SJSA1 (cell line): ENCODE data around the gene MECP2. TPM values are rescaled to one million over a fixed set of nuclear protein-coding genes. Genes with fewer than 3 reads are reported as not detected.

Source experiments
- DNase-seq, 2 experiments: peaks; one replicate each; pipeline ENCODE4 v3.0.0-alpha.2; 2015 to 2020; ENCODE audit warnings: low spot score in 2 of 2, low read depth in 1 of 2
- H3K27ac ChIP-seq: fragments of 250-450 bp; sonication (Bioruptor Pico); 2 replicates; pipeline ENCODE4 v1.5.1; 2020; ENCODE audit warnings: mild to moderate bottlenecking, moderate library complexity
- H3K27me3 ChIP-seq: fragments of 250-450 bp; sonication (Bioruptor Pico); replicated peaks from 2 replicates; pipeline ENCODE4 v1.5.1; 2020; ENCODE audit warnings: mild to moderate bottlenecking, moderate library complexity
- H3K36me3 ChIP-seq: fragments of 250-450 bp; sonication (Bioruptor Pico); 2 replicates; pipeline ENCODE4 v1.5.1; 2020; ENCODE audit warnings: mild to moderate bottlenecking
- H3K4me1 ChIP-seq: fragments of 250-450 bp; sonication (Bioruptor Pico); replicated peaks from 2 replicates; pipeline ENCODE4 v1.6.1; 2021; ENCODE audit warnings: mild to moderate bottlenecking
- H3K4me3 ChIP-seq: fragments of 250-450 bp; sonication (Bioruptor Pico); 2 replicates; pipeline ENCODE4 v1.5.1; 2020; ENCODE audit warnings: mild to moderate bottlenecking
- H3K9me3 ChIP-seq: fragments of 250-450 bp; sonication (Bioruptor Pico); replicated peaks from 2 replicates; pipeline ENCODE4 v1.5.1; 2020; ENCODE audit warnings: mild to moderate bottlenecking
- total RNA-seq: library from RNA; depleted of rRNA; stranded (reverse); fragments of >200 nt; shearing (Covaris generic); gene quantifications from 2 replicates; pipeline ENCODE4 v1.2.3, GENCODE V29; 2014; rRNA removed

The MECP2 gene
- total RNA-seq, 1 experiment from 2014 or later: 26.0 TPM

DNA sequence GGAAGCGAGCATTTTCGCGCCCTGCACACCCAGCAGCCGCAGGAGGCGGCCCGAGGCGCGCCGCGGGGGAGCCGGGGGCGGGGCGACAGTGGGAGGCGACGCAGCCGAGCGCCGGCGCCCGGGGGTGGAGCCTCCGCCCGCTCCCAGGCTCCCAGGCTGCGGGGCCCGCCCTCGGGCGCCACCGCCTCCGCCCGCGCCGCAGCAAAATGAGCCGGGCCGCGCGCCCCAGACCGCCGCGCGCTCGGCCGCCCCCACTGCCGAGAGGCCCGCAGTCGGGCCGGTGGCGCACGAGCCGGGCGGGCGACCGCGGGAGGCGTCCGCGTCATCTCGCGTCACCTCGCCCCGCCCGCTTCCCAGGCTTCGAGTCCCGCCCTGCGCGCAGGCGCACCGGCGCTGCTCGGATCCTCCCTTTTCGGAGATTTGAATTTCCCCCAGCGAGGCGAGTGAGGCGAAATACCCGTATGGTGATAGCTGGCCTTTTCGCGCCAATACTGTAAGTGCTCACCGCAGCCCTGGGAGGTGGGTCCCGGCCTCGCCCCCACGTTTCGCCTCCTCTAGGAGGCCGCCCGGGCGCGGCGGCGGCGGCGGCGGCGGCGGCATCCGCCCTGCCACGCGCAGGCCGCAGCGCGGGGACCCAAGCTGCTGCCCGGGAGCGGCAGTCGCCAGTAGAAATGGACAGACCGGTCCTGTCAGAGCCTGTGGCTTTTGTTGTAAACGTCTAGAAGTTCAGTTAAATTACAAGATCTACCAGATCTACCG, 125.0 kb downstream of the MECP2 start, which contains the start of gene TMEM187:
TSS of gene TMEM187 (plus strand) at position 387 of the 759 bp plus-strand sequence. CDS start 9,309 bp downstream, outside the sequence.
- peak; percentile 86 to 90 for DNase-seq
- Histone ChIP-seq H3K27me3 (no peaks in the 10 kb centered on the region), H3K36me3 (peaks cover 35% of the 10 kb centered on the region), H3K4me3 (peak within 1 kb of the TSS; percentile 86), H3K9me3 (no peaks in the 10 kb centered on the region), H3K4me1 (peaks cover 21% of the 10 kb centered on the region), H3K27ac (peak within 1 kb of the TSS; percentile 100)

Other genes starting within 250 kb of the MECP2 start
- gene L1CAM, start 211.5 kb downstream of the MECP2 start, total RNA-seq: 0.05 TPM in 1 of 2 replicates, not detected in the other
- not detected in 2 replicates for gene AVPR2, start 193.0 kb downstream of the MECP2 start, total RNA-seq
- gene ARHGAP4, start 171.5 kb downstream of the MECP2 start, total RNA-seq: 0.63 TPM in 1 of 2 replicates, not detected in the other
- 119 and 155 TPM in 2 replicates for gene NAA10, start 162.7 kb downstream of the MECP2 start, total RNA-seq
- gene RENBP, start 153.1 kb downstream of the MECP2 start, total RNA-seq: 0.11 TPM in 1 of 2 replicates, not detected in the other
- 24.6 and 42.8 TPM in 2 replicates for gene HCFC1, start 125.9 kb downstream of the MECP2 start, total RNA-seq
- 1.1 TPM in 1 of 2 replicates, not detected in the other for gene TMEM187, start 125.0 kb downstream of the MECP2 start, total RNA-seq
- 70.7 and 81.3 TPM in 2 replicates for gene IRAK1, start 77.8 kb downstream of the MECP2 start, total RNA-seq
- not detected in 2 replicates for gene OPN1LW, start 46.5 kb upstream of the MECP2 start, total RNA-seq
- not detected in 2 replicates for gene OPN1MW, start 84.9 kb upstream of the MECP2 start, total RNA-seq
- gene OPN1MW2, start 122.0 kb upstream of the MECP2 start, total RNA-seq: not detected in 2 replicates
- gene OPN1MW3, start 159.9 kb upstream of the MECP2 start, total RNA-seq: not detected in 2 replicates
- gene TEX28, start 197.4 kb upstream of the MECP2 start, total RNA-seq: not detected in 2 replicates
- gene TKTL1, start 198.1 kb upstream of the MECP2 start, total RNA-seq: not detected in 2 replicates